GM12875 (cell line): Measurements from ENCODE around the gene BOLA3.
A peak's percentile ranks its signal among the peaks of the same experiment; 100 is the strongest.
"Not testable (repeated sequence)": the region's sequence is repeated elsewhere in the genome, so short reads cannot be mapped to it uniquely, and the experiment has no call there.

Experiments
- H3K4me3 ChIP-seq: one replicate; pipeline ENCODE4 v1.5.1; 2011; ENCODE audit warnings: low read depth, low read length, control low read depth
- TF ChIP-seq, protein P1 (sequence below): IDR thresholded peaks from 2 replicates; pipeline ENCODE4 v1.5.1; 2011; ENCODE audit warnings: low read depth, mild to moderate bottlenecking, control low read depth, inconsistent platforms, low read length, moderate library complexity, borderline replicate concordance; ENCODE audit not compliant: insufficient read depth

The BOLA3 gene

DNA sequence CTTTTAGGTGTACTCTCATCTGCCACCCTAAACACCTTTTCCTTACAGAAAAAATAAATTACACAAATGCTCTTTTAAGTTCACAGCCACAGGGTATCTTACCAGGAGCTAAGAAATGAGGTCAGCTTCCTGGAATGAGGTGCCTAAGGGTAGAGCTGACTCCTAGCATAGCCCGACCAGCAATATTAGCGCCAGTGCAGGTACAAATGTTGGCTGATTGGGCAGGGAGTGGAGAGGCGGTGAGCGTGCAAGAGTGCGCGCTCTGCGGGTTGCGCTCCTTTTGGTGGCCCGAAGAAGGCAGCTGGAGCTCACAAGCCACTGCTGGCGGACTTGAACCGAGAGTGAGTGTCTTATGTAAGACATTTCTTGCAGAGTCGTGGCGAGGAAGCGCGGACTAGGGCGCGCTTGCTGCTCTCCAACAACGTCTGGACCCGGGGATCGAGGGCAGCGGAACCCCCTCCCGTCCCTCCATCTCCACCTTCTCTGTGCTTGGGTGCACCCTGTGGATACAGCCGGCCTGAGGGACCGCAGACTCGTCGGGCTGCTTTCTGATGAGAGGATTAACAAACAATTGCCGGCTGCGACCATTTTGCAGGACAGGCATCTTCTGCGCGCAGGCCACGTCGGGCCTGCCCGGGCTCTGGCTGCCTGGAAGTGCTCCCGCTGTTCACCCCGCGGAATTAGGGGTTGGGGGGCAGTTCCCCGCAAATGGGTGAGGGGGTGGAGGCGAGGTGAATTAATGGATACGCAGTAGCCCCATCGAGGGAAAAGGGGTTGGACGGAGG lies 17.3 kb downstream of the BOLA3 start:
- TF ChIP-seq, protein P1, sequence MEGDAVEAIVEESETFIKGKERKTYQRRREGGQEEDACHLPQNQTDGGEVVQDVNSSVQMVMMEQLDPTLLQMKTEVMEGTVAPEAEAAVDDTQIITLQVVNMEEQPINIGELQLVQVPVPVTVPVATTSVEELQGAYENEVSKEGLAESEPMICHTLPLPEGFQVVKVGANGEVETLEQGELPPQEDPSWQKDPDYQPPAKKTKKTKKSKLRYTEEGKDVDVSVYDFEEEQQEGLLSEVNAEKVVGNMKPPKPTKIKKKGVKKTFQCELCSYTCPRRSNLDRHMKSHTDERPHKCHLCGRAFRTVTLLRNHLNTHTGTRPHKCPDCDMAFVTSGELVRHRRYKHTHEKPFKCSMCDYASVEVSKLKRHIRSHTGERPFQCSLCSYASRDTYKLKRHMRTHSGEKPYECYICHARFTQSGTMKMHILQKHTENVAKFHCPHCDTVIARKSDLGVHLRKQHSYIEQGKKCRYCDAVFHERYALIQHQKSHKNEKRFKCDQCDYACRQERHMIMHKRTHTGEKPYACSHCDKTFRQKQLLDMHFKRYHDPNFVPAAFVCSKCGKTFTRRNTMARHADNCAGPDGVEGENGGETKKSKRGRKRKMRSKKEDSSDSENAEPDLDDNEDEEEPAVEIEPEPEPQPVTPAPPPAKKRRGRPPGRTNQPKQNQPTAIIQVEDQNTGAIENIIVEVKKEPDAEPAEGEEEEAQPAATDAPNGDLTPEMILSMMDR: no peak
- H3K4me3 ChIP-seq: no peak overlapping the region

GRCh38 chr2:74128206-74128605 lies 19.5 kb downstream of the BOLA3 start:
- TF ChIP-seq, protein P1: no peak
- no peak overlapping the region for H3K4me3 ChIP-seq

DNA sequence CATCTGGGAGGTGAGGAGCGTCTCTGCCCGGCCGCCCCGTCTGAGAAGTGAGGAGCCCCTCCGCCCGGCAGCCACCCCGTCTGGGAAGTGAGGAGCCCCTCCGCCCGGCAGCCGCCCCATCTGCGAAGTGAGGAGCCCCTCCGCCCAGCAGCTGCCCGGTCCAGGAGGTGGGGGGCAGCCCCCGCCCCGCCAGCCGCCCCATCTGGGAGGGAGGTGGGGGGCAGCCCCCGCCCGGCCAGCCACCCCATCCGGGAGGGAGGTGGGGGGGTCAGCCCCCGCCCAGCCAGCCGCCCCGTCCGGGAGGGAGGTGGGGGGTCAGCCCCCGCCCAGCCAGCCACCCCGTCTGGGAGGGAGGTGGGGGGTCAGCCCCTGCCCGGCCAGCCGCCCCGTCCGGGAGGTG lies 23.8 kb downstream of the BOLA3 start:
- H3K4me3 ChIP-seq: not testable (repeated sequence)

GRCh38 chr2:74121846-74122245 lies 25.9 kb downstream of the BOLA3 start:
- H3K4me3 ChIP-seq: not testable (repeated sequence)

DNA sequence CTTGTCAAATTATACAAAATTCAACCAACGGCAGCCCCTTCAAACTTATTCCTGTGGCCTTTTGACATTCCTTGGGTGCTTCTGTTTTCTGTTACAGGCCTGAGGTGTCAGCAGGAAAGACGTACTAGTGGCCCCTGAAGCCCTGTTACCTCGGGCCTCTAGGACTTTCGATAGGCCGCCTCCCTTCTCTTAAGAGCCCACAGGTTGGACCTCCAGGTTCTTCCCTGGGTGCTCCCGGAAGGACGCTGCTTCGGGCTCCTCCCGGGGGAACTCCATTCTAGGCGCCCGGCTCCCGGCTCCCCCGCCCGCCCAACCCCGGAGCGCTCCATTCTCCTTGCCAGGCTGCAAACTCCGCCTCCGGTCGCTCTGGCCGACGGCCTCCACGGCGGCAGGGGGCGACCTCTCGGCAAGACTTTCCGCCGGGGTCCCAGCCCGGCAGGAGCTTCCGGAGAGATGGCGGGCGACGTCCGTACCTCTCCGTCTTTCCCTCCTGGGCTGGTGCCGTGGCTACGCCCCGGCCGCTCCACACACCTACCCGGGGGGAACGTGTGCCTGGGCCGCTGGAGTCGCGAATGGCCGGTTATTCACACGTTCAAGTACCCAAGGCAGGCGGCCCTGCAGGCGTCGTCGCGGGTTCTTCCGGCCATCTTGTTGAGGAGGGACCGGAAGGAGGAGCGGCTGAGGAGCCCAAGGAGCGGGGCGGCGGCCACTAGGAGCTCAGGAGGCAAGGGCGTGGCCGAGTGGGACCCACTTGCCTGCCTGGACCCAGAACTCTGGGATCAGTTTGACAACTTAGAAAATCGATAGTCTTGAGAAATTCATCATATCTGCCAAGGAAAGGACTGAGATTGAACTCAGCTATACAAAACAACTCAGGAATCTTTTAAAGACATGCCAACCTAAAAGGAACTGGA lies 27.5 kb downstream of the BOLA3 start:
- TF ChIP-seq, protein P1: peak; percentile 75
- peak overlapping the region; percentile 63 for H3K4me3 ChIP-seq

DNA sequence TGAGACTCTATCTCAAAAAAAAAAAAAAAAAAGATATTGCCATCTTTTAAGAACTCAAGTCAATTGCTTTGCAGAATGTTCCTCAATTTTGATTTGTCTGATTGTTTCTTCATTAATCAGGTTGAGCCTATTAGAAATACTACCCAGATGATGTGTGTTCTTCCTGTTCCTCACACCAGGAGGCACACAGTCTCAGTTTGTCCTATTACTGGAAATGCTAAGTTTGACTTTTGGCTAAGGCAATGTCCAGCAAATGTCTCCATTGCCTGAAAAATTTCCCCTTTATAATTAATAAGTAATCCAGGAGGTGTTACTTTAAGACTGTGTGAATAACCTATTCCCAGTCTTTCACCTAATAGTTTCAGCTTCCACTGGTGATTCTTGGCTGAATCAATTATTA lies 28.4 kb downstream of the BOLA3 start:
- TF ChIP-seq, protein P1: peak; percentile 25; the same call in 1 of the 2 replicates
- no peak overlapping the region for H3K4me3 ChIP-seq

GRCh38 chr2:74111380-74111779 lies 36.3 kb downstream of the BOLA3 start:
- TF ChIP-seq, protein P1: no peak
- no peak overlapping the region for H3K4me3 ChIP-seq

DNA sequence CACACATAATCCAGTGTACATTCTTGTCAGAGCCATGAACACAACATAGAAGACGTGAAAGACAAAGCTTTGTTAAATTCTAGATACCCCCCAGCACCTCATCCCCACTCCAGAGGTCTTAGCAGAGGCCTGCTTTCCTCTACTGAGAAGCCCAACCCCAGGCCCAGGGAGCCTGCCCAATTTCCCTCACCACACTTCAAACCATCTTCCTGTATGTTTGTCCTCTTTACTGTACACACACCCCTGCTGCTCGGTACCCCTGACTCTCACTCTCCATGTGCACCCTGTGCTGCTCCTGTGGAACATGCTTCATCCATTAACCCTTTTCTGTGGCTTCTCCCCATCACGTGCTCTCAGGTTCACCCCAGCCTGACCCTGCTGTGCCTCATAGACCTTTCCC lies 37.2 kb downstream of the BOLA3 start:
- TF ChIP-seq, protein P1: no peak
- H3K4me3 ChIP-seq: no peak overlapping the region
